Ecto neural progenitor cell (in vitro differentiated cells): ENCODE data around the gene ERN1.
A peak's percentile ranks its signal among the peaks of the same experiment; 100 is the strongest.

Experiments
- DNase-seq: peaks from one replicate; pipeline ENCODE4 v3.0.0-alpha.2; 2018; ENCODE audit warnings: low spot score

Gene ERN1

DNA sequence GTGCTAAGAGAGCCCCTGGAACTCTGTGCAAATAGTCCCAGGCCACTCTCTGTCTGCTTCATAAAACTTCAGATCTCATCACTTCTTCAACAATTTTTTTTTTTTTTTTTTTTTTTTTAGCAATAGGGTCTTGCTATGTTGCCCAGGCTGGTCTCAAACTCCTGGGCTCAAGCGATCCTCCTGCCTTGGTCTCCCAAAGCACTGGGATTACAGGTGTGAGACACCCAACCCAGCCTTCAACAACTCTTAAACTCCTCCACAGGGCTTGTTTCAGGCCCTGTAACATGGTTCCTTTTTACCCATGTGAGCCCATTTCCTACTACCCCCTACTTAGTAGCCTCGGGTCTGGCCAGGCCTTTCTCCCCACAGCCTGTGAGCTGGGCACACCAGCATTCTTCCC lies 70.2 kb downstream of the ERN1 start:
- no peak for DNase-seq

DNA sequence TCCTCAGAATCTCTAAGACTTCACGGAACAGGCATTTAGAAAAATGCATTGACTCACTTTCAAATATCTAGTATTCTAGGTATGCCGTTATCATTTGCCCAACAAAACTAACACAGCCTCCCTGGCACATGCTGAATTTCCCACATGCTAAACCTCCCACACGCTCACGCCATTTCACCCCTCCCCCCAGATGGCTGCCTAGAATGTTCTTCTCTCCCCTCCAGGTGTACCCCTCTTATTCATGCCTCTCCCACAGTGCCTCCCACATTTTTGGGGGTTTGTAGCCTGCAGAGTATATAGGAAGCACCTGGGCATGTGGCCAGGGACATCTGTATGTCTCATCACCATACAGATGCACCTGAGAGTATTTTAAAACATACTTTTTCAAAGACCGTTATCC lies 71.3 kb downstream of the ERN1 start:
- no peak for DNase-seq

DNA sequence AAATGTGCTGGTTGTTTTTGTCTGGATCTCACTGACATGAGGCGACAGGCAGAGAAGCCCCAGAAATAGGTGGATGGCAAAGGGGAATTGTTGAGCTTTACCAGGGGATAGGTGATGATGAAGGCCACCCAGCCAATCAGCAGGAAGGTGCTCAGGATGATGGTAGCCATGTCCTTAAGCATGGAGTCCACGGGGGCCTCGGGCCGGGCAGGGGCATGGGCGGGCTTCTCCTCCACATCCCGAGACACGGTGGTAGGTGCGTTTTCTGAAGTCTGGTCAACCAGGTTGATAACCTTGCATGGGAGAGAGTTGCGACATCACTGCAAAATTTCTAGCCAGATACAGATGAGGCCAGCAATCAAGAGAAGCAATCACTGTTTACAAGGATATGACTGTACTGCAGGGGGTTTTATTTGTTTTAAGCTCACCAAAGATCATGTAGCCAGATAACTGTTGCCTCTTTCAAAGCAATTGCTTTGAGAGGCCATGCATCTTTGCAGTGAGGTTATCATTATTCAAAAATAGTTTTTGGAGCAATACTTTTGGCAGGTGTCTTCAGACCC lies 72.2 kb downstream of the ERN1 start:
- no peak for DNase-seq

DNA sequence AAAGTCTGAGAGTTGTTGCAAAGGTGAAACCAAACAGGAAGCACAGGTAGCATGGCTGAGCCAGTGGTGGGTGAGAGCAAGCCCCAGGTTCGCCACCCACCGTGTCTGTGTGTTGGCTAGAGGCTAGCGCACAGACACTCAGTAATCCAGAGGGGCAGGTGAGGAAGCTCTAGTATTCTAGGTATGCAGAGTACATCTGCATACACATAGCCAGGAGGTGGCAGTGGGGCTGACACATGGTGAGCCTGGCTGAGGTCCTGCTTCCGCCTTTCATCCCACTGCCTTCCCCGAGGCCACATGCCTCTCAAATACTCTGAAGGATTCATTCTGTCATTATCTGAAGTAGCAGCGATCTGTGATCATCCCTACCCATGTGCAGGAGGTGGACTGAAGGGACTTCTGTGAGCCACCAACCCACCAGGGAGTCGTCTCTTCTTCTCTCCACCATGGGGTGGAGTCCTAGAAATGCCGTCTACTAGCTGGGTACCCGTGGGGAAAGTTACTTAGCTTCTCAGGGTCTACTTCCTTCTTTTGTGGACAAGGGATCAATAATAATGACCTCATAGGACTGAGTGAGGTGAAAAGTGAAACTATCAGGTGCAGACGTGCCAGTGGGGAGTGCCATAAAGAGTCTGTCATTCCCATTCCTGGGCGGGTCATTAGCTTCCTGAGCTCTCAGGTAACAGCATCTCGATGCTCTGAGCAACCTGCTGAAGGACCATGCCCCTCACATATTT lies 73.5 kb downstream of the ERN1 start:
- no peak for DNase-seq

DNA sequence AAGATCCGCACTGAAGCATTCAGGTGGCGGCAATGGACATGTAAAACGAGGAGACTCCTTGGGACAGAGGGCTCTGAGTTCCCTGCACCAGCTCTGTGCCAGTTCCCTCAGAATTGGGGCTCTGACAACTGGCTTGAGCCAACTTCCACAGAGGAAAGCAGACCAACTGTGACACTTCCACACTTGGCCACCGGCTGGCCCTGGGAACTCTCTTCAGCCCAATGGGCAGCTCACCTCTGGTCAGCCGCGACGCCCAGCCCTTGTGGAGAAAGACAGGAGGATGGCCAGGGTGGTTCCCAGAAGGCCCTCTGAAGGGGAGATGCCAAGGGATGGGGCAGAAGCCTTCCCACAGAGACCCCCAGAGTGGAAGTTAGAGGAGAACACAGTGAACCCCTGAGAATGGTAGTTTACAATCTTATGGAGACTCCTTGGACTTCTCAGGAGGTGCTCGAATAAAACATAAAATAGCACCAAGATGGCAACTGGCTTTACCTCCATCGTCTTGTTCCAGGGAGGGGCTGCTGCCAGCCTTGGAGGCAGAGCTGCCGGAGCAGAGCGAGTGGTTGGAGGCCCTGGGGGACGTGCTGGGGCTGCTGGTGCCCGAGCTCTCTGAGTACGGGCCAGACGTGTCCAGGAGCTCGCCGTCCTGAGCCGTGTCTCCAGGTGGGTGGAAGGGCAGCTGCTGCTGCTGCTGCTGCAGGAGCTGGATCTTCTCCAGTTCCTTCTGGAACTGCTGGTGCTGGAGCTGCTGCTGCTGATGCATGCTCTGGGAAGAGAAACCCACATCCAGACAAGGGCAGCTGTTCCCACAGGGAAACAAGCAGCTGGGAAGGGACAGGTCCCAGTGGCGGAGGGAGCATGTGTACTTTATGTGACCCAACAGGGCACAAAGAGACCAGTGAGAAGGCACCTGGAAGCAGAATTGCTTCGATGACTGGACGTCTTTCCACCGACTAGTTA lies 74.5 kb downstream of the ERN1 start:
- no peak for DNase-seq

DNA sequence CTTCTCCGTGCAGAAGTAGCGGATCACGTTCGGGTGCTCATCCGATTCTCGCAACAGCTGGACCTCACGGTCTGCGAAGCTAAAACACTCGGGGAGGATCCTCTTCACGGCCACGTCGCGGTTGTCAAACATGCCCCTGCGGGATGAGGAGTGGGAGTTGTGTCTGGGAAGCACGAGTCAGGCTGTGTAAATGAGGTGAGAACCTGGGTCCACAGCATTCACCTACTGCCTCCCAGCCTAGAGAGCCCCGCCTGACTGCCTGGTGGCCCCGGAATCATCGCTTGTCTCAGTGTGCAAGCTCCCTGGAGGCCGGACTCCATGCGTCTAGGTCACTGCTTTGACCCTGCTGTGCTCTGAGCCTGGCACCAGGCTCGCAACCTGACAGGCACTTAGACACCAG lies 75.6 kb downstream of the ERN1 start:
- DNase-seq = no peak

DNA sequence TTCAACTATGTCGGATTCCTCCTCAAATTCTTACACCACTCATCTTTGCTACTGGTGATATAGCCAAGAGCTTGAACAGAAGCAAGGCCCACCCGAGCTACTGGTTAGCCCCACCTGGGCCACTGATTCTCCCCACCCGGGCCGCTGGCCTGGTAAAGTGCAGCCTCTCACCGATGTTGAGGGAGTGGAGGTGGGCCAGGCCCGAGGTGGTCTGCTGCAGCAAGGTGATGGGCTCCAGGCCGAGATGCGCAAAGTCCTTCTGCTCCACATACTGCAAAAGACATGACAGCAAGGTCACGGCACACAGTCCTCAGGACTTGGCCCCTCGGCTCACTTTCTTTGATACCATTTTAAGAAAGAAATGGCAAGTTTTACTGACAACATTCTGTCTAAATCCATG lies 76.8 kb downstream of the ERN1 start:
- DNase-seq = no peak

DNA sequence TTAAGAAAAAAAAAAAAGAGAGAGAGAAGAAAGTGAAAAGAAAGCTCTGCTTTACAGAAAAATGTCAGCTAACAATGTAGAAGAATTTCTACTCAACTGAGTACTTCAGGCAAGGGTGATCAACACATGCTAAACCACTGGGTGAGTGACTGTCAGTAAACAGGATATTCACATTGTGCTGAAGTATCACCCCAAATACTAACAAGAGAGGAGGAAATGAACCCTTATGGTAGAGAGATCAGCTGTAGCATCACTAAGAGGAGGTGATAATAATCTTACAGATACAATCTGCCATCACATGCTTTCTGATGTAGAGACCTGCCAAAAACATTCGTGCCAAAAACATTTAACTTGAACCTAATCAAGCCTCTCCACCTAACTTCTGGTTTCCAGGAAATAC lies 78.8 kb downstream of the ERN1 start:
- no peak for DNase-seq

DNA sequence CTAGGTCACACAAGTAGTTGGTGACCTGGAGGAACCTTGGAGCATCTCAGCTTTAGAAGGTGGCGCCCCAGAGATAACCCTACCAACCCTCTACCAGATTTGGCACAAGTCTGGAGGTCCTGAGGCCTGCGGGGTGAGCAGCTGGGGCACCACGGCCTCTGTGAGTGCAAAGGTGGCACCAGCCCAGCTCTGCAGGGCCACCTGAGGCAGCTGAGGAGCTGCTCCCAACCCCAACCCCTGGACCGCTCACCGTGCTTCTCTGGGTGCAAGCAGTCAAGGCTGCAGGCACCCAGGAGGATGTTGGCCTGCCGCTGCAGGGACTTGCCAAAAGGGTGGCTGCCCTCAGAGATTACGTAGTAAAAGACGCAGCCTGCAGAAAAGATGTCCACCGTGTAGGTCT lies 81.1 kb downstream of the ERN1 start:
- no peak for DNase-seq

DNA sequence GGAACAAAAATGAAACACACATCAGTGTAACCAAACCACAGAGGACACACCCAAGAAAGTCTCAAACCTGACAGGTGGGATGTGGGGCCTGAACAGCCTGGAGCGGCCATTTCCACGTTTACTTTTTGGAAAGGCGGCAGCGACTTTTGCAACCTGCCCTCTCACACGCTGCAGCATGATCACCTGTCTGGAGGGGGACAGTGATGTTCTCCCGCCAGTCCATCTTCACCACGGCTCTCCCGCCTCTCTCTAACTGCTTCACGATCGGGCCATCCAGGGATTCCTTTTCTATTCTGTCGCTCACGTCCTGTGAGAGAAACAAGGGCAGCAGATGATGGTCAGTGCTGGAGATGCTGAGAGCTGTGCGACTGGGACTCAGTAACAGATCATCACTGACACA lies 84.8 kb downstream of the ERN1 start:
- DNase-seq = no peak

DNA sequence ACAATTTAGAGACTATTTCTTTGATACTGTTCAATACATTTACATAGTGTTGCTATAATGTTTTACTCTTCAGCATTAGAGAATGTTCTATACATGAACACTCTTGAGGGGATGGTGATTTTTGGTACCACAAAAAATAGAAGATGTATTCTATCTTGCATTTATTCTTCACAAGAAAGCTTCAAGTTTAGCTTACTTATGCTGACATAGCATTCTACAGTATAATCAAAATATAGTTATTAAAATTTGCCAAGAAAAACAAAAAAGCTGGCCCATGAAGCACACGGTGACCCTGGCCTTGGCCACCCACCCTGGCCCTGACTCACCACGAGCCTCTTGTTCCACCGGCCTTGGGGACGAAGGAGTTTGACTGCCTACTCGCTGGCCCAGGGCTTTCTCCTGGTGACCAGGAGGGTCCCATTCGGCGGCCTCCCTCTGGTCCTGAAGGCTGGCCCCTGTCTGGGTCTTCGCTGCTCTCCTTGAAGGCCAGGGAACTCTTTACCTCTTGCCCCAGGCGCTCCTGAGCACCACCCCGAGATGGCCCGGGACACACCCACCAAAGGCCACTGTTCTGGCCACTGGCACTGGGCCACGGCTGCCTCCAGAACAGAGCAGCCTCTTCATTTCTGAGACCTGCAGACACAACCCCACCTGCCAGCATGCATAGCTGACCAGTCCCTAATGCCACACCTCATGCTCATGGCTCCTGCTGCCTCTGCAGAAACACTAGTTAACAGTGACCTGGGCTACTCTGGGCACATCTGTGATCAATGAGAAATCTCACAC lies 87.1 kb downstream of the ERN1 start:
- no peak for DNase-seq

DNA sequence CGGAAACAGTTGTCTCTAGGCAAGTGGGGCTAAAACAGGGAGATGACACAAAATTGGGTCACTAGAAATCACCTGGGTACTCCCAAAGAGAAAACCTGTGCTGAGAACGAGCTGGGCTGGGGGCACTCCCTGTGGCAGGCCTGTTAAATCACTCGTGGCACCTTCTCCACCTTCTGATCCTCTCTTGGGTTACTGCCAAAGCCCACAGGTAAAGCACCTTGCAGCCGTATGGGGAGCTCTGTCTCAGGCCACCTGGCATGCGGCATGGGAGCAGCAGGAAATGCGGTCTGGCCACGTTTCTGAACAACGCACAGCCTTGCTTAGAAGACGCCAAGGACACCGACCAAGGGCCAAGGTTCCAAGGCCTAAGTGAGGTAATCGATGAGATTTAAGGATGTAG lies 88.0 kb downstream of the ERN1 start:
- DNase-seq = no peak

DNA sequence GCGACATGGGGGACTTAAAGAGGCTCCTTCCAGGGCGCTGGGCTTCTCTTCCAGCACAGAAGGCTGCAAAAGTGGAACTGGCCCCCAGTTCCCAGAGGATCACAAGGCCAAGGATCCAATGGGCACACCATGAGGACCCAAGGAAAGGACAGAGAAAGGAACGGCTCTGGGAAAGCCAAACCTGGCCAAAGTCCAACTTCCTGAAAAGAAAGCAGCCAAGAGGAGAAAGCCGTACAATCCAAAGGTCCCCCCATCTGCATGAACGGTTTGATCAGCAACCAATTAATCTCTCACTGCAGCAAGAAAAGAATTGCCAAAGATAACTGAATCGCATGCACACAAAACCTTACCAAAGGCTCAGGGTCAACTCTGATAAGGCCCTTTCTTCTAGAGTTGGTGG lies 89.7 kb downstream of the ERN1 start:
- no peak for DNase-seq

DNA sequence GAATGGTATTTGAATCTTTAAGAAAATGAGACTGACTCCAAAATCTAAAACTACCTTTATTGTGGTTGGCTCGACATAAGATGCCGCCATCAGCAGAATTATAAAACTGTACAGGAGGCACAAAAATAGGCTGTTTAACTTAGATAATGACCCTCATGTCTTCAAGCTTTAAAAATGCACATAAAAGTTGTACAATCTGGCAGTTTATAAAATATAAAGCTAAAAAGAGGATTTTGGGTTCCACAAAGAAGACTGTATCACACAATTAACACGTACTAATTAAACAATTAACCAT lies 90.9 kb downstream of the ERN1 start:
- DNase-seq = no peak

DNA sequence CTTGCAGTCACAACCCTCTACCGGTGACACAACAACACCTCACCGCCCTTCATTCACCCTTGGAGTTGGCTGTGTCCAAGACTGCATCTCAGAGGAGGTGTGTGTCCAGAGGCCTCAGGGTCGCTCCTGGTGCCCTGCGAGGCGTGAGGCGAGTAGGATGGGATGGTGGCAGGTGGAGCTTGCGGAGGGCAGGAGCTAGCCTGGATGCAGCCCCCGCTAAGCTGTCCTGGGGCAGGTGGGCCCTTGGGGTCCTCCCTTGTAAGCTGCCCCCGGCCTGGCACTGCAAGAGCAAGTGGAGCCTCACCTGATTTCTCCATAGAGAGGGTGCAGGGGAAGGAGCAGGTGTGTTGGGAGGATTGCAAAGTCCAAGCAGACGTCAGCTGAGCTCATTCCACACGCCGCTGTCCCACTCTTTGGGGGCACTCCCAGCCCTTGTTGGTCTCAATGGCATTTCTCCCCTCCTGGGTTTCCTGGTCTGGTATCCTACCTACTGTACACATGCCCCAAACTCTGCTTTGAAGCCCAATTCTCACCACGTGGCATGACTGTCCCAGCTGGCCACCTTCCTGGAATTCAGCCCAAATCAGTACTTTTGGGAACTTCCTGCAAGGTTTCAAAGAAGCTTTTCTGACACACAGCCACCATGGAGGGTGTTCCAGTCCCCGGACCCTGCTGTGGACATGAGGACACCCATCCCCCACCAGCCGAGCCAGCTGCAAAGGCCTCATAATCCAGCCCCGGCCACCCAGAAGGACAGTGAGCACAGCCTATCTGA lies 91.4 kb downstream of the ERN1 start:
- DNase-seq = no peak

DNA sequence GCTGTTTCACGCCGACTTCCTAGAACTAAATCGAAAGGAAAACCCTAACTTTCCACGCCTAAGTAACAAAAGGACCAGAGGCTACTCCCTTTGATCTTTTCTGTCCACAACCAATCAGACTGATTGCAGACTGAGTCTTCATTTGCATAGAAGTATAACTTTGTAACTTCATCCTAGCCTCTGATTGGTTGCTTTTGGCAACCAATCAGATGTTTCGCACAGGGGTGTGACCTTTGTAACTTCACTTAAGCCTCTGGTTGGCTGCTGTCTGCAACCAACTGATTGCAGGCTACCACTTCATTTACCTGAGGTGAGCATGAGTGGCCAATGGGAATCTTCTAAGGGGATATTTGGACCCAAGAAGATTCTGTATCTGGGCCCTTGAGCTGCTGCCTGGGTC lies 92.1 kb downstream of the ERN1 start:
- DNase-seq = no peak

DNA sequence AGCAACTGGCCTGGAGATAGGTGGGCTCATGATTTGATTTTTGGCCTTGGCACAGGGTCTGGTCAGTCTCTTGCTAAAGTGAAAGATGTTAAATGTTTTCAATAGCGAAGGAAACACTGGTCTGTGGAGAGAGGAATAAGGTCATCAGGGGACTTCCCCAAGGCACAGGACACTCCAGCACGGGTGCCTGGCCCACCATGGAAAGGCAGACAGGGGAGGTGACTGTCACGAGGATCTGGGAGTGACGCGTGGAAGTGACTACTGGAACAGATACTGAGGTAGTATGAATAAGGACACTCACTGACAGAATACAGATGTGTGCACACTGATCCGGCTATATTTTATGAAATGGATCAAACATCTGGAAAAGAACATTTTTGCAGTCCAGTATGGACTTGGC lies 92.8 kb downstream of the ERN1 start:
- no peak for DNase-seq

DNA sequence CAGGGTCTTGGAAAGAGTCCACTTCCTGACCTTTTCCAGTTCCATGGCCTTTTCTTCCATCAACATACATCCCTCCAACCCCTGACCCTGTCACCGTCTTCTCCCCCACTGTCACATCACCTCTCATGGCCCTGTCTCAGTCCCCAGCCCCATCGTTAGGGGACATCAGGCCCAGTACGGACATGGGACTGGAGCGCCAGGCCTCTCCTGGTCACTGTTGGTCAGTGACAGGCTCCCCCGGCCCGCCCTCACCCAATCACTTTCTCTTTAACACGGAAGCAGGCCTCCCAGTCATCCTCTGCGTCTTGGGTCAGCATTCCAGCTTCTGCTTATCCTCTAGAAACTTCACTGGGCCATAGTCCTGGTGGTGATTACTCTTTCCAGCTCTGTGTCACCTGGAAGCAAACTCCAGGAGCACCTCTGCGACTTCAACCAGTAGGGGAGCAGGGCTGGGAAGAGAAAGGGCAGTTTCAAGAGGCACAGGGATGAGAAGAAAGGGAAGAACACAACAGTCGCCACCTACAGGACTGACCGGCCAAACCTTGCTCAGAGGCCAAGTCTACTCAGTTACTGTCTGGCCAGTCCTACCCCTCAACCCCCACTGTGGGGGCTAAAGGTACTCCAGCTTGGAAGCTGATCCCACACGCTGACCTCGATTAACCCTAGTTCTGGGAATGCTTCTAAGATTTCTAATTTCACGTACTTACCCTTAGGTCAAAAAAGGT lies 93.6 kb downstream of the ERN1 start:
- no peak for DNase-seq

DNA sequence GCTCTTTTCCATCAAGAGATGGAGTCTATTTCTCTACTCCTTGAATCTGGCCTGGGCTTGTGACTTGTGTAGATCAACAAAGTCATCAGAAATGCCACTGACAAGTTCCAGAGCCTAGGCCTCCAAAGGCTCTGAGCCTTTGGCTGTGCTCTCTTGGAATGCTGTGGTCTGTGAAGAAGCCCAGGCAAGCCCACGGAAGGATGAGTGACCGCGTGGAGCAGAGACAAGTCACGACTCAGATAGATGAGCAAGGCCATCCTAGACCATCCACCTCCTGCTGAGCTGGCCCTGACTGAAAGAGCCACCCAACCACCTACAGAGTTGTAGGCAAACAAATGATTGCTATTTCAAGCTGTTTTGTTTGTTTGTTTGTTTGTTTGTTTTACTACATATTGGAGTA lies 97.9 kb downstream of the ERN1 start:
- no peak for DNase-seq

DNA sequence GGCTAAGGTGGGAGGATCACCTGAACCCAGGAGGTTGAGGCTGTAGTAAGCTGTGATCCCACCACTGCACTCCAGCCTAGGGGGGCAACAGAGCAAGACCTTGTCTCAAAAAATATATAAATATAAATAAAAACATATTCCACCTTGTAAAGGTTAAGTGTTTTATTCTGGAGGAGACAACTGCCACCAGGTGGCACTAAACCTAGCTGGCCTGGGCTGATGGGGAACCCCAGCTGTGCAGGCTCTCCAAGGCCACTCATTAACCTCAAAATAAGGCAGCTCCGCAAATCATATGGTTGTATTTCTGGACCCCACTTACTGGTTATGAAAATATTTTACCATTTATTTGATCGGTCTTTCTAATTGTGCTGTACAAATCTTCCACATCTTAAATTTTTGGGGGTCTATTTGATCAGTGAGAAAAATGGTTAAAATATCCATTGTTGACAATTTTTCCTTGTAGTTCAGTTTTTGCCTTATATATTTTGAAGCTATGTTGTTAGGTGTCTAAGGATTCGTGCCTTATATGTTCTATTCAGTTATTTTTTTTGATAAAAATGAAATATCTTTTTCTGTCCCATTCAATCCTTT lies 101.0 kb downstream of the ERN1 start:
- peak; percentile 77 for DNase-seq
